SU-DHL-6 (cell line): ENCODE results near the gene NSMF.

Experiments used
- CTCF ChIP-seq: fragments of 200-600 bp; sonication (generic); IDR thresholded peaks from one replicate; pipeline ENCODE4 v1.5.1; 2017; ENCODE audit warnings: antibody characterized with exemption, mild to moderate bottlenecking, low read length, moderate library complexity; ENCODE audit not compliant: insufficient read depth, poor library complexity, severe bottlenecking
- EZH2phosphoT487 ChIP-seq: fragments of 200-600 bp; sonication (generic), shearing (Covaris generic); conservative IDR thresholded peaks from 2 replicates; pipeline ENCODE4 v1.6.1; 2018; ENCODE audit warnings: mild to moderate bottlenecking, antibody characterized with exemption, low read length, moderate library complexity, mixed read lengths

- no peak for TF ChIP-seq CTCF
- no peak for TF ChIP-seq EZH2phosphoT487
Observed at GRCh38 chr9:137427454-137428310, 31.5 kb downstream of the NSMF start.
